Endometrial microvascular endothelial cells (primary cell): ENCODE data around the gene CLEC7A. TPM values are rescaled to one million over a fixed set of nuclear protein-coding genes. Genes with fewer than 3 reads are reported as not detected.

Source experiments
- in situ Hi-C: cut with HindIII; loops from 2 replicates; pipeline ENCODE4 v1.10.0; 2017; ENCODE audit warnings: low sequenced_read_pairs, low pct_unique_long_range_greater_than_20kb; ENCODE audit errors: inconsistent ontology term
- total RNA-seq: library from RNA; depleted of rRNA; stranded (reverse); fragments of >200 nt; gene quantifications from one replicate; pipeline ENCODE4 v1.2.3, GENCODE V29; 2015; ENCODE audit errors: inconsistent ontology term

The CLEC7A gene
- total RNA-seq, 1 donor from 2014 or later, result 0.84 TPM

- in situ Hi-C loops, result loop anchor here (25.0 kb wide), 1 partner anchor 414 kb away; the partner anchor contains the start of gene CLECL1
Observed at GRCh38 chr12:10151621-10152020, 21.6 kb upstream of the CLEC7A start.

- in situ Hi-C loops, result no loop called here
Observed at GRCh38 chr12:10147714-10148403, 17.9 kb upstream of the CLEC7A start.

GRCh38 chr12:10142976-10143589, 13.1 kb upstream of the CLEC7A start:
- in situ Hi-C loops, result no loop called here

- in situ Hi-C loops, result no loop called here
Observed at GRCh38 chr12:10140001-10140400, 10.0 kb upstream of the CLEC7A start.

- in situ Hi-C loops, result no loop called here
Observed at GRCh38 chr12:10136637-10137205, 6.7 kb upstream of the CLEC7A start.

GRCh38 chr12:10135126-10135525, 5.1 kb upstream of the CLEC7A start:
- in situ Hi-C loops, result no loop called here

- in situ Hi-C loops, result no loop called here
Observed at GRCh38 chr12:10132850-10133370, 2.9 kb upstream of the CLEC7A start.

- in situ Hi-C loops, result no loop called here
Observed at GRCh38 chr12:10131111-10131690, 1.2 kb upstream of the CLEC7A start.

- in situ Hi-C loops, result no loop called here
Observed at GRCh38 chr12:10128687-10129086, 1.3 kb downstream of the CLEC7A start.

GRCh38 chr12:10126413-10126812, 3.6 kb downstream of the CLEC7A start:
- in situ Hi-C loops, result no loop called here

GRCh38 chr12:10122689-10123088, 7.3 kb downstream of the CLEC7A start:
- in situ Hi-C loops, result no loop called here

GRCh38 chr12:10121278-10121677, 8.7 kb downstream of the CLEC7A start:
- in situ Hi-C loops, result no loop called here

GRCh38 chr12:10119066-10119465, 10.9 kb downstream of the CLEC7A start:
- in situ Hi-C loops, result no loop called here

- in situ Hi-C loops, result no loop called here
Observed at GRCh38 chr12:10115890-10116289, 14.1 kb downstream of the CLEC7A start.

- in situ Hi-C loops, result no loop called here
Observed at GRCh38 chr12:10115311-10115710, 14.7 kb downstream of the CLEC7A start.

GRCh38 chr12:10113920-10114319, 16.1 kb downstream of the CLEC7A start:
- in situ Hi-C loops, result no loop called here

GRCh38 chr12:10113075-10113474, 16.9 kb downstream of the CLEC7A start:
- in situ Hi-C loops, result no loop called here

GRCh38 chr12:10111451-10111850, 18.5 kb downstream of the CLEC7A start:
- in situ Hi-C loops, result no loop called here

- in situ Hi-C loops, result no loop called here
Observed at GRCh38 chr12:10110256-10110844, 19.6 kb downstream of the CLEC7A start.
